ENCODE results near the gene NMUR2.

GRCh38 chr5:152369298-152369697, 35.8 kb downstream of the NMUR2 start:
- no peak for TF ChIP-seq ZNF274 (IDR thresholded peaks at IDR 0.05; ENCODE audit: low read length)
- TF ChIP-seq ZNF274 (tag by site-specific recombination; IDR thresholded peaks at IDR 0.05; ENCODE audit: borderline replicate concordance), result no peak
- no peak for TF ChIP-seq ZNF138 (tag by site-specific recombination; IDR thresholded peaks at IDR 0.05; ENCODE audit: borderline replicate concordance)
- TF ChIP-seq MEIS1 (CRISPR knock-in tag; IDR thresholded peaks at IDR 0.05; ENCODE audit: borderline replicate concordance), result no peak
- no peak for TF ChIP-seq HOXA7 (CRISPR knock-in tag; IDR thresholded peaks at IDR 0.05; ENCODE audit: borderline replicate concordance)
- TF ChIP-seq CTCF (tag by site-specific recombination; IDR thresholded peaks at IDR 0.05), result no peak
- TF ChIP-seq HOXD13 (CRISPR knock-in tag; IDR thresholded peaks at IDR 0.05; ENCODE audit: borderline replicate concordance), result no peak
- no peak for TF ChIP-seq ZNF692 (tag by site-specific recombination; IDR thresholded peaks at IDR 0.05)
- no peak for TF ChIP-seq ZBTB1 (tag by site-specific recombination; IDR thresholded peaks at IDR 0.05)
- no peak for TF ChIP-seq ATF2 (tag by site-specific recombination; IDR thresholded peaks at IDR 0.05; ENCODE audit: low read depth)
- no peak for TF ChIP-seq SP3 (tag by site-specific recombination; IDR thresholded peaks at IDR 0.05)
